Measurements from ENCODE around the gene DGLUCY. TPM values are rescaled to one million over a fixed set of nuclear protein-coding genes. Genes with fewer than 3 reads are reported as not detected.

Gene DGLUCY
- total RNA-seq, 1 experiment from 2014 or later, result 54.8 TPM

DNA sequence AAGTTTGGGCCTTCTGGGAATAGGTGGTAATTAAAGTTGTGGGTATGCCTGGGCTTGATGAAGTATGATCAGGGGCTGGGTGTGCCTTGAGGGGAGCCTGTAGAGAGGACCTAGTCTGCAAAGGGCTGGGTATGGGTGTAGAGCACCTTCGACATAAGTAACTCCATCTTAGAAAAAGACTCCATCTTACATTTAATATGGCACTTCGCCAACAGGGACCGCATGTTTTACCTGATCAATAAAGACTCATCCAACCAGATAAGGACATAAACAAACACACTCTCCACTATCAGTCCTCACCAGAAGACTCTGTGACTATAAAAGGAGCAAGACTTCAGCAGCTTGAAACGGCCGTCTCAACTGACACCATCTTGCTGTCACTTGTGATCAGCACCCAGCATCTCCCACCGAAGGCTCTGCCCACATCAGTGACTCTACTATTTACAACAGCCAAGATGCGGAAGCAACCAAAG is 154.1 kb downstream of the DGLUCY start:
- no peaks in the 10 kb centered on the region for H3K9me3 Mint-ChIP-seq (ENCODE audit: unreplicated experiment)
- ChIA-PET CTCF (no interaction called here), POLR2A (no interaction called here)
- no peaks in the 10 kb centered on the region for H3K9me3 ChIP-seq
- no peaks in the 10 kb centered on the region for H3K27me3 ChIP-seq (replicated peaks; ENCODE audit: control insufficient read depth, insufficient read depth, low read length)
- no peaks in the 10 kb centered on the region for H3K36me3 ChIP-seq (ENCODE audit: control insufficient read depth, insufficient read depth, low read length)
- H3K27me3 Mint-ChIP-seq (ENCODE audit: insufficient read depth, unreplicated experiment), result no peaks in the 10 kb centered on the region
- no peak for DNase-seq
- intact Hi-C loops (cut with micrococcal nuclease; ENCODE audit: unreplicated experiment), result no loop called here
- 0 out of 2 replicates have a peak, but pooled peaks cover 3% of the 10 kb centered on the region for H3K4me1 ChIP-seq
- no peak overlapping the region for H3K27ac Mint-ChIP-seq (ENCODE audit: unreplicated experiment)
- TF ChIP-seq, protein P1, sequence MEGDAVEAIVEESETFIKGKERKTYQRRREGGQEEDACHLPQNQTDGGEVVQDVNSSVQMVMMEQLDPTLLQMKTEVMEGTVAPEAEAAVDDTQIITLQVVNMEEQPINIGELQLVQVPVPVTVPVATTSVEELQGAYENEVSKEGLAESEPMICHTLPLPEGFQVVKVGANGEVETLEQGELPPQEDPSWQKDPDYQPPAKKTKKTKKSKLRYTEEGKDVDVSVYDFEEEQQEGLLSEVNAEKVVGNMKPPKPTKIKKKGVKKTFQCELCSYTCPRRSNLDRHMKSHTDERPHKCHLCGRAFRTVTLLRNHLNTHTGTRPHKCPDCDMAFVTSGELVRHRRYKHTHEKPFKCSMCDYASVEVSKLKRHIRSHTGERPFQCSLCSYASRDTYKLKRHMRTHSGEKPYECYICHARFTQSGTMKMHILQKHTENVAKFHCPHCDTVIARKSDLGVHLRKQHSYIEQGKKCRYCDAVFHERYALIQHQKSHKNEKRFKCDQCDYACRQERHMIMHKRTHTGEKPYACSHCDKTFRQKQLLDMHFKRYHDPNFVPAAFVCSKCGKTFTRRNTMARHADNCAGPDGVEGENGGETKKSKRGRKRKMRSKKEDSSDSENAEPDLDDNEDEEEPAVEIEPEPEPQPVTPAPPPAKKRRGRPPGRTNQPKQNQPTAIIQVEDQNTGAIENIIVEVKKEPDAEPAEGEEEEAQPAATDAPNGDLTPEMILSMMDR (IDR thresholded peaks at IDR 0.05; ENCODE audit: insufficient read depth in 1 of 2, low read depth in 1 of 2, low read length in 1 of 2, severe bottlenecking in 1 of 2, unreplicated experiment in 1 of 2), result no peak
- peaks cover 14% of the 10 kb centered on the region for H3K36me3 Mint-ChIP-seq (ENCODE audit: insufficient read depth, unreplicated experiment)
- H3K4me3 ChIP-seq (ENCODE audit: low read depth, low read length), result no peak overlapping the region
- peaks cover 6% of the 10 kb centered on the region for H3K4me1 Mint-ChIP-seq (ENCODE audit: low read depth, unreplicated experiment)
- H3K4me3 Mint-ChIP-seq (ENCODE audit: unreplicated experiment), result no peak overlapping the region
- BruUV-seq (replicated peaks), result no TSS peak

DNA sequence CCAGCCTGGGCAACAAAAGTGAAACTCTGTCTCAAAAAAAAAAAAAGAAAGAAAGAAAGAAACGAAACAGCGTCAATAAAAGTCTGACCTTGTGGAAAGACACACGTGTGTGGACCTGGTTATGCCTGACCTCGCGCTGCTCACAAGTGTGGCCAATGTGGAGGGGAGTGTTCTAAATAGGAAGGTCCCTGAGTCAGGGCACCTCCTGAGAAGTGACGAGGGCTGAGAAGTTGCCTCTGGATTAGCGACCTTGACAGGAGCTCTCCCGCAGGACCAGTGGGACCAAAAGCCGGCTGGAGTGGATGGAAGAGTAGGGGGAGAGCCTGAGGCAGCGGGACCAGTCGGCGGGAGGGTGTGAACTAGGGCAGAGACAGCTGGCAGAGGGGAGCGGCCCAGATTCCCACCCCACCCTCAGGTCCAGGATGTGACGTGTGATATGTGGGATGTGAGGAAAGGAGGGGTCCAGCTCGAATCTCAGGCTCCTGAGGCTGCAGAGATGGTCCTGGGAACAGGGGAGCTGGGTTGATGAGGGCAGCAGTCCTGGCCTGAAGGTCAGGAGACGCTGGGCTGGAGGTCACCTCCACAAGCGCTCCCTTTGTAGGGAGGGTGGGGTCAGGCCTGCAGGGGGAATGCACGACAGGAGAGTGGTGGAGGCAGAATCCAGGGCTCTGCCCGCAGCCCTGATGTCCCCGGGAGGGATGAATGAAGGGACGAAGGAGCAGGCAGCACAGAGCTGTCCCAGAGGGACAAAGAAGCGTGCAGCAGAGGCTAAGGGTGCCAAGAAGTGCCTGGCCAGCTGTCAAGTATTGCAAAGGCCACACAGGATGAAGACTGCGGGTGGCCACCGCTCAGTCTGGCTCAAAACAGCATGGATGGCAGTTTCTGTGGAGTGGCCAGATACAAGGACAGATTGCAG is 155.5 kb downstream of the DGLUCY start:
- no peak overlapping the region for H3K4me3 Mint-ChIP-seq (ENCODE audit: unreplicated experiment)
- intact Hi-C loops (cut with micrococcal nuclease; ENCODE audit: unreplicated experiment), result no loop called here
- H3K4me1 ChIP-seq, result 0 out of 2 replicates have a peak, but pooled peaks cover 3% of the 10 kb centered on the region
- ChIA-PET POLR2A (no interaction called here), CTCF (interaction anchor here (0.6 kb wide), 1 partner anchor 9 kb away, joined by 4 read pairs; no protein-coding TSS in a partner anchor)
- peaks cover 14% of the 10 kb centered on the region for H3K36me3 Mint-ChIP-seq (ENCODE audit: insufficient read depth, unreplicated experiment)
- H3K9me3 ChIP-seq, result no peaks in the 10 kb centered on the region
- H3K27me3 Mint-ChIP-seq (ENCODE audit: insufficient read depth, unreplicated experiment), result no peaks in the 10 kb centered on the region
- no peaks in the 10 kb centered on the region for H3K27me3 ChIP-seq (replicated peaks; ENCODE audit: control insufficient read depth, insufficient read depth, low read length)
- BruUV-seq (replicated peaks), result no TSS peak
- H3K27ac Mint-ChIP-seq (ENCODE audit: unreplicated experiment), result no peak overlapping the region
- H3K36me3 ChIP-seq (ENCODE audit: control insufficient read depth, insufficient read depth, low read length), result no peaks in the 10 kb centered on the region
- H3K4me3 ChIP-seq (ENCODE audit: low read depth, low read length), result no peak overlapping the region
- peaks cover 6% of the 10 kb centered on the region for H3K4me1 Mint-ChIP-seq (ENCODE audit: low read depth, unreplicated experiment)
- DNase-seq, result no peak
- TF ChIP-seq, protein P1 (IDR thresholded peaks at IDR 0.05; ENCODE audit: insufficient read depth in 1 of 2, low read depth in 1 of 2, low read length in 1 of 2, severe bottlenecking in 1 of 2, unreplicated experiment in 1 of 2), result no peak
- H3K9me3 Mint-ChIP-seq (ENCODE audit: unreplicated experiment), result no peaks in the 10 kb centered on the region

DNA sequence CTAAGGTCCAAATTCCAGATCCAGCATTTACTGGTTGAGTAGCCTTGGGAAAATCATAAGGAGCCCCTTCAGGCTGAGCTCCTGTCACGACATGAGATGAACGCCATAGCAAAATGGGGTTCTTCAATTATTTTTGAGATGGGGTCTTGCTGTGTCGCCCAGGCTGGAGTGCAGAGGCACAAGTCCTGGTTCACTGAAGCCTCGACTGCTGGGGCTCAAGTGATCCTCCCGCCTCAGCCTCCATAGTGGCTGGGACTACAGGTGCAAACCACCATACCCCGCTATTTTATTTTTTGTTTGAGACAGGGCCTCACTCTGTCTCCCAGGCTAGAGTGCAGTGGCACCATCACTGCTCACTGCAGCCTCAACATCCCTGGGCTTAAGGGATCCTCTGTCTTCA is 156.3 kb downstream of the DGLUCY start:
- Mint-ChIP-seq H3K4me3 (ENCODE audit: unreplicated experiment) (no peak overlapping the region), H3K9me3 (ENCODE audit: unreplicated experiment) (no peaks in the 10 kb centered on the region), H3K4me1 (ENCODE audit: low read depth, unreplicated experiment) (peaks cover 5% of the 10 kb centered on the region), H3K27me3 (ENCODE audit: insufficient read depth, unreplicated experiment) (no peaks in the 10 kb centered on the region), H3K27ac (ENCODE audit: unreplicated experiment) (no peak overlapping the region), H3K36me3 (ENCODE audit: insufficient read depth, unreplicated experiment) (peaks cover 14% of the 10 kb centered on the region)
- DNase-seq, result no peak
- no peak overlapping the region for H3K4me3 ChIP-seq (ENCODE audit: low read depth, low read length)
- no peaks in the 10 kb centered on the region for H3K9me3 ChIP-seq
- intact Hi-C loops (cut with micrococcal nuclease; ENCODE audit: unreplicated experiment), result no loop called here
- H3K27me3 ChIP-seq (replicated peaks; ENCODE audit: control insufficient read depth, insufficient read depth, low read length), result no peaks in the 10 kb centered on the region
- TF ChIP-seq, protein P1 (IDR thresholded peaks at IDR 0.05; ENCODE audit: insufficient read depth in 1 of 2, low read depth in 1 of 2, low read length in 1 of 2, severe bottlenecking in 1 of 2, unreplicated experiment in 1 of 2), result no peak
- no peaks in the 10 kb centered on the region for H3K36me3 ChIP-seq (ENCODE audit: control insufficient read depth, insufficient read depth, low read length)
- ChIA-PET CTCF (no interaction called here), POLR2A (no interaction called here)
- H3K4me1 ChIP-seq, result no peaks in the 10 kb centered on the region
- no TSS peak for BruUV-seq (replicated peaks)

All from Caco-2 (cell line).